ENCODE data around the gene STKLD1.

GRCh38 chr9:133449760-133450159 is 73.6 kb downstream of the STKLD1 start:
- TF ChIP-seq CTCF (IDR thresholded peaks at IDR 0.05; ENCODE audit: low read length) (no peak), EZH2phosphoT487 (IDR thresholded peaks at IDR 0.05; ENCODE audit: low read length) (no peak)

Data from MM.1S (cell line).